Astrocyte of the spinal cord (primary cell): ENCODE measurements around the gene RBM19.
"Not testable (repeated sequence)": the region's sequence is repeated elsewhere in the genome, so short reads cannot be mapped to it uniquely, and the experiment has no call there.

Experiments used
- DNase-seq: peaks from one replicate; pipeline ENCODE4 v3.0.0; 2011; ENCODE audit warnings: low read depth, low spot score
- H3K4me3 ChIP-seq: 2 replicates; pipeline ENCODE4 v1.5.1; 2011; ENCODE audit warnings: low read depth, mild to moderate bottlenecking, low read length, moderate library complexity
- in situ Hi-C: cut with HindIII; loops from 2 replicates; pipeline ENCODE4 v1.10.0; 2017; ENCODE audit warnings: low sequenced_read_pairs
- TF ChIP-seq, protein P1 (sequence below): IDR thresholded peaks from 2 replicates; pipeline ENCODE4 v1.5.1; 2012; ENCODE audit warnings: low read depth, mild to moderate bottlenecking, low read length, inconsistent platforms

Gene RBM19

DNA sequence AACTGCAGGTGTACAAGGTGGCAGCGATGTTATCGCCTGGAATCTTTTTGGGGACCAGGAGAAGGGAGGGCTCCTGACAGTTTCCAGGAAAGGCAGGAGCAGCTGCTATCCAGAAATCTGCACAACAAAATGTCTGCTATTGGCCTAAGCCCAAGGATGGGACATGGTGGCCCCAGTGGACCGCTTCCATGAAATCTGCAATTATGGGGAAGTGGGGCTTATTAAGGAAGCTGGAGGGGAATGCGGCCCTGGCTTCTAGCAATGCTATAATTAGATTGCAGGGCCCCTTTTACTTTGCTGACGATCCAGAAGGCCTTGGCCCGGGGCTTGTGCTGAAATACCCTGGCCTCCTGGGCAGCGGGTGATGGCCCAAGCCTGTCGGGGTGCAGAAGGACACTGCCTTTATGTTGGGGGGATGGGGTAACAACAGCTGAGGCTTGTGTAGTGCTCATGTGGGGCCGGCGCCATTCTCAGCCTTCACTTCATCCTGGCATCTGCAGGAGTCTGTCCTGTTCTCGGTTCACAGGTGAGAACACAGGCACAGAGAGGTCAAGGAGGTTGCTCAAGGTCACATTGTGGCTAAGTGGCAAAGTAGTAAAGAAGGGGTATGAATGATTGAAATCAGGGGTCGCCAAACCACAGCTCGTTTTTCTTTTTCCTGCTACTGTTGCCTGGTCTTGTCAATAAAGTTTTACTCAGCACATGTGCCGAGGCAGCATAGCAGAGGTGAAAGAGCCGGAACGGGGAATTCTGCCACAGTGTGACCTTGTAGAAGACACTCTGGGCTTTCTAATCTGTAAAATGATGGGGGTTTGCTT lies 153.5 kb downstream of the RBM19 start:
- DNase-seq = no peak

DNA sequence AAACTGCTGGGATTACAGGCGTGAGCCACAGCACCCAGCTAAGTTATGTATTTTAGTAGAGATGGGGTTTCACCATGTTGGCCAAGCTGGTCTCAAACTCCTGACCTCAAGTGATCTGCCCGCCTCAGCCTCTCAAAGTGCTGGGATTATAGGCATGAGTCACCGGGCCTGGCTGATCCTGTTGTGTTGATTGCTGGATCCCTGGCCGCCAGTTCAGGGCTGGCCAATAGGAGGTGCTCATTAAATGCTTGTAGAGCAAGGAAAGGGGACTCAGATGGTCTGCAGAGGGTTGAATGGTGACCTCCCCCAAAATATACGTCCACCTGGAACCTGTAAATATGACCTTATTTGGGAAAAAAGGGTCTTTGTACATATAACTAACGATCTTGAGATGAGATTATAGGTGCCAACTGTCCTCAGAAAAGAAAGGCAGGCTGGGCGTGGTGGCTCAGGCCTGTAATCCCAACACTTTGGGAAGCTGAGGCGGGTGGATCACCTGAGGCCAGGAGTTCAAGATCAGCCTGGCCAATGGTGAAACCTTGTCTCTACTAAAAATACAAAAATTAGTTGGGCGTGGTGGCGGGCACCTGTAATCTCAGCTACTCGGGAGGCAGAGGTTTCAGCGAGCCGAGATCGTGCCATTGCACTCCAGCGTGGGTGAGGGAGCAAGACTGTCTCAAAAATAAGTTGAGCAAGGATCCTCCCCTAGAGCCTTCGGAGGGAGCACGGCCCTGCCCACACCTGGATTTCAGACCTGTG lies 156.5 kb downstream of the RBM19 start:
- in situ Hi-C loops, DNase-seq, H3K4me3 ChIP-seq: not testable (repeated sequence)

More for the DNA sequence above, 153.5 kb downstream of the RBM19 start:
- no peak overlapping the region for H3K4me3 ChIP-seq
- in situ Hi-C loops = no loop called here
- TF ChIP-seq, protein P1, sequence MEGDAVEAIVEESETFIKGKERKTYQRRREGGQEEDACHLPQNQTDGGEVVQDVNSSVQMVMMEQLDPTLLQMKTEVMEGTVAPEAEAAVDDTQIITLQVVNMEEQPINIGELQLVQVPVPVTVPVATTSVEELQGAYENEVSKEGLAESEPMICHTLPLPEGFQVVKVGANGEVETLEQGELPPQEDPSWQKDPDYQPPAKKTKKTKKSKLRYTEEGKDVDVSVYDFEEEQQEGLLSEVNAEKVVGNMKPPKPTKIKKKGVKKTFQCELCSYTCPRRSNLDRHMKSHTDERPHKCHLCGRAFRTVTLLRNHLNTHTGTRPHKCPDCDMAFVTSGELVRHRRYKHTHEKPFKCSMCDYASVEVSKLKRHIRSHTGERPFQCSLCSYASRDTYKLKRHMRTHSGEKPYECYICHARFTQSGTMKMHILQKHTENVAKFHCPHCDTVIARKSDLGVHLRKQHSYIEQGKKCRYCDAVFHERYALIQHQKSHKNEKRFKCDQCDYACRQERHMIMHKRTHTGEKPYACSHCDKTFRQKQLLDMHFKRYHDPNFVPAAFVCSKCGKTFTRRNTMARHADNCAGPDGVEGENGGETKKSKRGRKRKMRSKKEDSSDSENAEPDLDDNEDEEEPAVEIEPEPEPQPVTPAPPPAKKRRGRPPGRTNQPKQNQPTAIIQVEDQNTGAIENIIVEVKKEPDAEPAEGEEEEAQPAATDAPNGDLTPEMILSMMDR = no peak

- TF ChIP-seq, protein P1 = no peak
- in situ Hi-C loops = no loop called here
- DNase-seq = no peak
- no peak overlapping the region for H3K4me3 ChIP-seq
Observed at GRCh38 chr12:113808095-113808951, 157.8 kb downstream of the RBM19 start.

DNA sequence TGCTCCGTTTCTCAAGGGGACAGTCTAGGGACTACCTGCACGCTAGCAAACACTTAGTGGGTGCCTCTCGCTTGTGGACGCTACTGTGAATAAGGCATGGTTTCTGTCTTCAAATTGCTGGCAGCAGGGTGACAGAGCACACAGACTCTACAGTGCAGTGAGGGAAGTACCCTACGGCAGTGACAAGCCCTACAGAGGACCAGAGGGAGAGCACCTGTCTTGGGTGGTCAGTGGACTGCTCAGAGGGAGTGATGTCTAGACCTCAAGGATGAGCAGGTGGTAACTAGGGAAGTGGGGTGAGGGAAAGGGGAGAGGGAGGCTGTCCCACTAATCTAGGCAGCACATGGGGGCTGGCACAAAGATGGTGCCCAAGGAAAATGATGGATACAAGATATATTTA lies 160.5 kb downstream of the RBM19 start:
- H3K4me3 ChIP-seq = no peak overlapping the region
- TF ChIP-seq, protein P1 = no peak
- in situ Hi-C loops = no loop called here
- DNase-seq = no peak

DNA sequence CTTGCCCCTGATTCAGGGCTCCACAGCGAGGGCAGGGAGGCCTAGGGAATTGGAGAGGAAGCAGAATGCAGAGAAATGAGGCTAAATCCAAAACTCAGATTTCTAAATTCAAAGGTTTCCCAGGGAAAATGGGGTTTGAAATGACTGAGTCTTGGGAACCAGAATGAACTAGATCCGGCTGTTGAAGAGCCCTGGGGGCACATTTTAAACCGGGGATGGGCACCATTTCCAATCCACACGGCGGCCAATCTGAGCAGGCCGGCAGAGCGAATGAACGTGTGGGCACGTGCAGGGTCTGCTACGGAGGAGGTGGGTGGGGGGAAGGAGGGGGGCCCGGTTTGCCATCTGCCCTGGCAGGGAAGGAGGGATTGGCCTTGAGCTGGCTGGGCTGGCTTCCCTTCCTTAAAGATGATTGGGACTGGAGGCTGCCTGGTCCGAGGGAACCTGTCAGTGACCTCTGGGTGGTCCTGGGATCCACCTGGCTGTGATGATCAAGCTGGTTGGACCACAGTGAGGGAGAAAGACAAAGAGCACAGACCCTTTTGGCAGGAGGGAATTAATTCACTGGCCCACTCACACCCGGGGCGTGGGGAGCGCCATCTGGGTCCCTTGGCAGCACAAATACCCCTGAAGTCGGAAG lies 161.0 kb downstream of the RBM19 start:
- in situ Hi-C loops = no loop called here
- TF ChIP-seq, protein P1 = no peak
- no peak overlapping the region for H3K4me3 ChIP-seq
- DNase-seq = no peak

DNA sequence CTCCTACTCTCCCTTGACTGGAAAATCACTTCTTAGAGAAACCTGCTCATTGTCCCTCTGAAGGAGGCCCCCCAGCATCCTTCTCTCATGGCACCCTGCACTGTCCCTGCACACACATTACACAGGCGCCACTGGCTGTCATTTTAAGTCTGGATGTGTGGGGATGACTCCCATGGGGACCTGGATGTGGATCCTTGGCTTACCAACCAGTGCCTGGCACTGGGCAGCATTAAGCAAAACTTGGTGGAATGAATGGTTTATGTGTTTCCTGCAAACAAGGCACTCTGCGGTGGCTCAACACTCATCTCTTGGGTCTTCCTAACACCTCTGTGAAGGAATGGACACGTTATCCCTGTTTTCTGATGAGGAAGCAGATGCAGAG lies 162.4 kb downstream of the RBM19 start:
- TF ChIP-seq, protein P1 = no peak
- H3K4me3 ChIP-seq = no peak overlapping the region
- in situ Hi-C loops = no loop called here
- DNase-seq = no peak
